Measurements from ENCODE around the gene NKD1. TPM values are rescaled to one million over a fixed set of nuclear protein-coding genes. Genes with fewer than 3 reads are reported as not detected.

Gene NKD1
- total RNA-seq, 1 experiment from 2014 or later = 11.4 TPM

- intact Hi-C loops (cut with micrococcal nuclease) = no loop called here
- Histone ChIP-seq H3K27me3 (ENCODE audit: insufficient read depth, low read length) (peaks cover 11% of the 10 kb centered on the region), H3K79me2 (ENCODE audit: insufficient read depth, low read length) (no peaks in the 10 kb centered on the region), H3K36me3 (ENCODE audit: control insufficient read depth in 1 of 2, insufficient read depth in 2 of 2, low read length in 2 of 2) (no peaks in the 10 kb centered on the region), H3K4me1 (ENCODE audit: control insufficient read depth in 1 of 2, insufficient read depth in 2 of 2, low read length in 2 of 2) (peaks cover 0 to 7% of the 10 kb centered on the region in 2 experiments; a peak in 1 of 4 replicates), H4K20me1 (ENCODE audit: insufficient read depth) (no peaks in the 10 kb centered on the region), H3K9me3 (ENCODE audit: control insufficient read depth in 1 of 2, insufficient read depth in 1 of 2, low read depth in 1 of 2, low read length in 2 of 2) (peaks cover 0 to 8% of the 10 kb centered on the region in 2 experiments; a peak in 1 of 4 replicates), H2AFZ (ENCODE audit: low read depth, low read length, poor library complexity, severe bottlenecking) (no peak overlapping the region), H3K27ac (ENCODE audit: low read depth, low read length) (no peak overlapping the region), H3K4me2 (ENCODE audit: low read length) (no peak overlapping the region), H3K4me3 (replicated peaks in 1 of 2; ENCODE audit: low read depth in 1 of 2, low read length in 2 of 2) (no peak overlapping the region), H3K9me2 (ENCODE audit: insufficient read depth) (no peaks in the 10 kb centered on the region), H3K9ac (ENCODE audit: low read length) (no peak overlapping the region)
- DNase-seq (ENCODE audit: low read depth, low spot score) (no peak), ATAC-seq (no peak)
- CTCF ChIA-PET = no interaction called here
- POLR2A ChIA-PET = no interaction called here
- no TSS peak for BruUV-seq (replicated peaks)
- RAD21 ChIA-PET (ENCODE audit: low non-redundant PET in 1 of 2, low total read pairs in 2 of 2, uncharacterized antibody in 2 of 2, unreplicated experiment in 2 of 2) = no interaction called here
- no peak for TF ChIP-seq EZH2phosphoT487 (IDR thresholded peaks at IDR 0.05; ENCODE audit: borderline replicate concordance)
- TF ChIP-seq SP1 (IDR thresholded peaks at IDR 0.05; ENCODE audit: low read depth) = no peak
- TF ChIP-seq, protein P1, sequence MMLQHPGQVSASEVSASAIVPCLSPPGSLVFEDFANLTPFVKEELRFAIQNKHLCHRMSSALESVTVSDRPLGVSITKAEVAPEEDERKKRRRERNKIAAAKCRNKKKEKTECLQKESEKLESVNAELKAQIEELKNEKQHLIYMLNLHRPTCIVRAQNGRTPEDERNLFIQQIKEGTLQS (IDR thresholded peaks at IDR 0.05) = no peak
- no peak for TF ChIP-seq EZH2 (IDR thresholded peaks at IDR 0.05)
- no peak for TF ChIP-seq ELF1 (IDR thresholded peaks at IDR 0.05; ENCODE audit: borderline replicate concordance, low read depth)
- TF ChIP-seq RAD21 (IDR thresholded peaks at IDR 0.05; ENCODE audit: low read depth) = no peak
Observed at GRCh38 chr16:50516401-50516800, 31.8 kb upstream of the NKD1 start.

GRCh38 chr16:50516890-50517289 lies 31.3 kb upstream of the NKD1 start:
- intact Hi-C loops (cut with micrococcal nuclease) = no loop called here
- BruUV-seq (replicated peaks) = no TSS peak
- Histone ChIP-seq H3K4me1 (ENCODE audit: control insufficient read depth in 1 of 2, insufficient read depth in 2 of 2, low read length in 2 of 2) (peaks cover 0 to 7% of the 10 kb centered on the region in 2 experiments; a peak in 1 of 4 replicates), H3K9me2 (ENCODE audit: insufficient read depth) (no peaks in the 10 kb centered on the region), H3K9ac (ENCODE audit: low read length) (no peak overlapping the region), H2AFZ (ENCODE audit: low read depth, low read length, poor library complexity, severe bottlenecking) (no peak overlapping the region), H3K4me2 (ENCODE audit: low read length) (no peak overlapping the region), H3K36me3 (ENCODE audit: control insufficient read depth in 1 of 2, insufficient read depth in 2 of 2, low read length in 2 of 2) (no peaks in the 10 kb centered on the region), H3K27ac (ENCODE audit: low read depth, low read length) (no peak overlapping the region), H3K27me3 (ENCODE audit: insufficient read depth, low read length) (peaks cover 15% of the 10 kb centered on the region), H4K20me1 (ENCODE audit: insufficient read depth) (no peaks in the 10 kb centered on the region), H3K4me3 (replicated peaks in 1 of 2; ENCODE audit: low read depth in 1 of 2, low read length in 2 of 2) (no peak overlapping the region), H3K9me3 (ENCODE audit: control insufficient read depth in 1 of 2, insufficient read depth in 1 of 2, low read depth in 1 of 2, low read length in 2 of 2) (peaks cover 0 to 8% of the 10 kb centered on the region in 2 experiments; a peak in 1 of 4 replicates), H3K79me2 (ENCODE audit: insufficient read depth, low read length) (no peaks in the 10 kb centered on the region)
- POLR2A ChIA-PET = no interaction called here
- DNase-seq (ENCODE audit: low read depth, low spot score) (no peak), ATAC-seq (no peak)
- CTCF ChIA-PET = no interaction called here
- TF ChIP-seq SRF (IDR thresholded peaks at IDR 0.05; ENCODE audit: low read depth) = no peak
- no peak for TF ChIP-seq ELF1 (IDR thresholded peaks at IDR 0.05; ENCODE audit: borderline replicate concordance, low read depth)
- TF ChIP-seq ZNF274 (IDR thresholded peaks at IDR 0.05; ENCODE audit: low read depth, low read length) = no peak
- no peak for TF ChIP-seq RAD21 (IDR thresholded peaks at IDR 0.05; ENCODE audit: low read depth)
- TF ChIP-seq POLR2A (IDR thresholded peaks at IDR 0.05; ENCODE audit: borderline replicate concordance, extremely low read depth, insufficient read depth, insufficient read length) = no peak
- TF ChIP-seq, protein P1 (IDR thresholded peaks at IDR 0.05) = no peak
- TF ChIP-seq FOSL1 (IDR thresholded peaks at IDR 0.05; ENCODE audit: low read depth) = no peak
- TF ChIP-seq EZH2phosphoT487 (IDR thresholded peaks at IDR 0.05; ENCODE audit: borderline replicate concordance) = no peak
- TF ChIP-seq TCF7L2 (IDR thresholded peaks at IDR 0.05; ENCODE audit: borderline replicate concordance, extremely low read depth, insufficient read depth, insufficient read length) = no peak
- no peak for TF ChIP-seq SP1 (IDR thresholded peaks at IDR 0.05; ENCODE audit: low read depth)
- RAD21 ChIA-PET (ENCODE audit: low non-redundant PET in 1 of 2, low total read pairs in 2 of 2, uncharacterized antibody in 2 of 2, unreplicated experiment in 2 of 2) = no interaction called here
